GM13977 (cell line): ENCODE data around the gene DOCK9.
A peak's percentile ranks its signal among the peaks of the same experiment; 100 is the strongest.

ENCODE experiments used
- DNase-seq: peaks from one replicate; pipeline ENCODE4 v3.0.0; 2012; ENCODE audit warnings: low spot score
- CTCF ChIP-seq: IDR thresholded peaks from 2 replicates; pipeline ENCODE4 v1.5.1; 2012; ENCODE audit warnings: mild to moderate bottlenecking, control low read depth; ENCODE audit not compliant: insufficient read depth; ENCODE audit errors: extremely low read depth, missing control alignments
- in situ Hi-C: fragments of 300-500 bp; cut with MboI; formaldehyde crosslinking; loops from one replicate; pipeline ENCODE4 v1.12.0; 2022; ENCODE audit warnings: low sequenced_read_pairs, low pct_unique_long_range_greater_than_20kb, mixed read lengths, inconsistent platforms; ENCODE audit not compliant: unreplicated experiment

Gene DOCK9

GRCh38 chr13:98871727-98872126 is 106.1 kb downstream of the DOCK9 start:
- DNase-seq: no peak
- no peak for TF ChIP-seq CTCF
- in situ Hi-C loops: loop anchor here (25.0 kb wide), 1 partner anchor 391 kb away; the partner anchor contains the start of gene GPR18

GRCh38 chr13:98869408-98870090 is 108.3 kb downstream of the DOCK9 start:
- DNase-seq: no peak
- peak; percentile 31 for TF ChIP-seq CTCF
- in situ Hi-C loops: loop anchor here (25.0 kb wide), 1 partner anchor 393 kb away; the partner anchor contains the start of gene GPR18

GRCh38 chr13:98868932-98869331 is 108.9 kb downstream of the DOCK9 start:
- DNase-seq: no peak
- in situ Hi-C loops: loop anchor here (25.0 kb wide), 1 partner anchor 393 kb away; the partner anchor contains the start of gene GPR18

GRCh38 chr13:98866882-98867281 is 111.0 kb downstream of the DOCK9 start:
- DNase-seq: no peak
- no peak for TF ChIP-seq CTCF
- in situ Hi-C loops: loop anchor here (25.0 kb wide), 1 partner anchor 395 kb away; the partner anchor contains the start of gene GPR18

More at GRCh38 chr13:98868932-98869331, 108.9 kb downstream of the DOCK9 start:
- TF ChIP-seq CTCF: no peak

GRCh38 chr13:98860491-98860890 is 117.4 kb downstream of the DOCK9 start:
- no peak for TF ChIP-seq CTCF
- DNase-seq: no peak
- in situ Hi-C loops: loop anchor here (25.0 kb wide), 1 partner anchor 402 kb away; the partner anchor contains the start of gene GPR18

- in situ Hi-C loops: loop anchor here (25.0 kb wide), 1 partner anchor 404 kb away; the partner anchor contains the start of gene GPR18
- TF ChIP-seq CTCF: no peak
- no peak for DNase-seq
Observed at GRCh38 chr13:98858191-98858590, 119.7 kb downstream of the DOCK9 start.
